ENCODE measurements around the gene EEF1AKMT2.

Gene EEF1AKMT2

DNA sequence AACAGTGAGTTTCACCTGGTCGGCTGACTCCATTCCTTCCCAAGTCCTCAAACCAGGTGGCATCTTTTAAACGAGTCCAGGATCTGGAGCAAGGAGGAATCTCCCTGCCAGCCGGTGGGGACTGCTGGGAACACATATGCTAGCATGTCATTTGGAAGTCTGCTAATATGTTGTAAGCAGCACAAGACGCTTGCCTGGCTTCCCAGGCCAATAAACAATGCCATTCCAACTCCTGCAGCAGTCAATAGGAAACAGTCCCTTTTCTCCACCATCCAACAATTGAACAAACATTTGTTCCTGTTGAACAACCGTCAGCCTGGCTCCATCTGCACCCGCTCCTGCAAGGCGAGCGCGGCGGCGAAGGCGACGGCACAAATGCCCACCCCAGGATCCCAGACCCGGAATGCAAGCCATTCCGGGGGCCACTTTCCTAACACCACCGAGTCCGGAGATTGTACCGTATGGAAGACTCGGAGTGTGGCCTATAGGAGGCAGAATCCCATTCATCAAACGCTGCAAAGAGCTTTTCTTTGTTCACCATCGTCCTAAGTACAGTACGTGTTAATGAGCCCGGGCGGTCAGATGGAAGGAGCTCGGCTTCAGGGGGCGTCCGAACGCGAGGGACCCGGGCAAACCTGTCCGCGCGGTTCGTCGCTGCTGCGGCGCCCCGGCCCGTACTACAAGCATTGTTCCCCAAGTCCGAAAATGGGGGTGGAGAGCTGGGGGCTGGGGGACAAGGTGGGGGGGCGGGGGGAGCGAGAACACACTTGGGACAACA, 49.1 kb downstream of the EEF1AKMT2 start:
- peaks cover 21% of the 10 kb centered on the region for H3K4me1 ChIP-seq (ENCODE audit: control insufficient read depth, low read depth, low read length)

DNA sequence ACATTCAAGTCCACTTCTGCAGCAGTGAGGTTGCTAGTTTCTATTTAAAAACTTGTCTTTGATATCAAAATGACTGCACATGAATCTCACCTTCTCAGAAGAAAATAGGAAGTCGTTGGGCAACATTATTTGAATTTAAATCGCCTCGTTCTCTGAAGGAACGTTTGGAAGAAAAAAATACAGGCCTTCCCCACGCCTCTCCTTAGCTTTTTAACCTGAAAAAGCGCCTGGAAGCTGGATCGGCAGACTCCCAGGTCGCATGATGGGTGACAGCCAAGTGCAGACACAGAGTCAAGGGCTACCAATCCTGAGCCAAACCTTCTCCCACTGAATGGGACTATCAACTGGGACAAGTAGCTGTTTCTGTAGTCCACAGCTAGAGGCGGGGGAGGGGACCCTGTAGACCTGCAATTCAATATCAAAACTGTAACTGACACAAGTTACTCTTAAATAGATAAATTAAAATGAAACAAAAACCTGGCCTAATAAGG, 49.7 kb downstream of the EEF1AKMT2 start:
- Histone ChIP-seq H3K4me2 (ENCODE audit: low read length) (no peak overlapping the region), H3K27me3 (ENCODE audit: insufficient read depth, low read length, poor library complexity) (no peaks in the 10 kb centered on the region), H4K8ac (ENCODE audit: low read depth, low read length) (no peak overlapping the region), H2BK5ac (ENCODE audit: low read length) (no peak overlapping the region), H3K23ac (ENCODE audit: low read length) (no peak overlapping the region), H3K36me3 (ENCODE audit: control insufficient read depth, insufficient read depth, low read length) (no peaks in the 10 kb centered on the region), H3K4me3 (ENCODE audit: low read length) (no peak overlapping the region), H4K5ac (ENCODE audit: low read length) (no peak overlapping the region), H2BK120ac (ENCODE audit: low read depth, low read length) (no peak overlapping the region), H3K18ac (ENCODE audit: low read length) (no peak overlapping the region), H3K4ac (ENCODE audit: low read depth, low read length) (no peak overlapping the region), H3K56ac (ENCODE audit: low read length) (no peak overlapping the region), H3K9ac (ENCODE audit: low read length) (peak overlapping the region; percentile 75), H3K79me2 (ENCODE audit: control insufficient read depth, insufficient read depth, low read length) (peaks cover 16% of the 10 kb centered on the region), H3K27ac (ENCODE audit: low read depth, low read length) (no peak overlapping the region), H2BK15ac (replicated peaks; ENCODE audit: low read depth) (no peak overlapping the region), H3K4me1 (ENCODE audit: control insufficient read depth, low read depth, low read length) (peaks cover 27% of the 10 kb centered on the region), H3K79me1 (ENCODE audit: low read length) (peaks cover 13% of the 10 kb centered on the region), H2AK5ac (ENCODE audit: low read length) (no peak overlapping the region)
- WGBS (ENCODE audit: extremely low coverage, insufficient coverage, low lambda C conversion rate): no CpG with 5 or more reads among the region's 9 CpGs
- peak; percentile 47 for DNase-seq

More for the DNA sequence above, 49.1 kb downstream of the EEF1AKMT2 start:
- H2BK5ac ChIP-seq (ENCODE audit: low read length): no peak overlapping the region
- H3K18ac ChIP-seq (ENCODE audit: low read length): peak overlapping the region; percentile 72
- H3K23ac ChIP-seq (ENCODE audit: low read length): peak overlapping the region; percentile 56
- no peaks in the 10 kb centered on the region for H3K27me3 ChIP-seq (ENCODE audit: insufficient read depth, low read length, poor library complexity)
- H4K5ac ChIP-seq (ENCODE audit: low read length): no peak overlapping the region
- H3K36me3 ChIP-seq (ENCODE audit: control insufficient read depth, insufficient read depth, low read length): no peaks in the 10 kb centered on the region
- H4K8ac ChIP-seq (ENCODE audit: low read depth, low read length): no peak overlapping the region
- H3K4me3 ChIP-seq (ENCODE audit: low read length): peak overlapping the region; percentile 66
- H3K4me2 ChIP-seq (ENCODE audit: low read length): peak overlapping the region; percentile 71
- H2BK15ac ChIP-seq (replicated peaks; ENCODE audit: low read depth): no peak overlapping the region
- H2BK120ac ChIP-seq (ENCODE audit: low read depth, low read length): no peak overlapping the region
- WGBS (ENCODE audit: extremely low coverage, insufficient coverage, low lambda C conversion rate): no CpG with 5 or more reads among the region's 42 CpGs
- peak; percentile 80 for DNase-seq
- no peak overlapping the region for H3K27ac ChIP-seq (ENCODE audit: low read depth, low read length)
- peaks cover 8% of the 10 kb centered on the region for H3K79me1 ChIP-seq (ENCODE audit: low read length)
- peaks cover 10% of the 10 kb centered on the region for H3K79me2 ChIP-seq (ENCODE audit: control insufficient read depth, insufficient read depth, low read length)
- peak overlapping the region; percentile 84 for H3K56ac ChIP-seq (ENCODE audit: low read length)
- peak overlapping the region; percentile 75 for H3K9ac ChIP-seq (ENCODE audit: low read length)
- peak overlapping the region; percentile 96 for H3K4ac ChIP-seq (ENCODE audit: low read depth, low read length)
- H2AK5ac ChIP-seq (ENCODE audit: low read length): no peak overlapping the region

DNA sequence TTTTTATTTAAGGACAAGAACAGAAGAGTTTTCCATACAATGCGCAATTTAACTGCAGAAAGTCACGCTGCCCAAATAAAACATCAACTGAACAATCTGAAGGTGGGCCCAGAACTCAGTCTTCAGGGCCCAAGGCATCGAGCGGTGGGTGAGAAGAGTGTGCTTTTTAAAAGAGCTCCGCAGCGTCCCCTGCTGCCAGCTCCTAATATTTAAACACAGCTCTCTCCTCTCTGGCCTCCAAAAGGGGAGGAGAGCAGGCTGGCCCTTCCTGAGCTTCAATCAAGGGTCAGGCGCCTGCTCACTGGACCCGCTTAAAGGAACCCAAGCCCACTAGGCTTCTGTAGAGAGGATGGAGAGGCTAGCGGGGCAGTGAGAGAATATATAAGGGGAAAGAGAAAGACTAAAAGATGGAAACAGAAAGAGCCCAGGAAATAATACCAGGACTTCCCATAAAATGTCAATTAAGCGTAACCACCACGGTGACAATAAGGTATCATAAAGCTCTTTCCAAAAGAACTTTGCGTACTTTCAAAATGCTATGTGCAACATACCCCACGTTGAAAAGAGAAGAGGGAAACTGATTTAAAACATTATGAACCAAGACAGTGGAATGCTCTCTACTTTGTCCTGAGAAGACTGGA, 50.3 kb downstream of the EEF1AKMT2 start:
- Histone ChIP-seq H2AK5ac (ENCODE audit: low read length) (no peak overlapping the region), H2BK15ac (replicated peaks; ENCODE audit: low read depth) (no peak overlapping the region), H3K27me3 (ENCODE audit: insufficient read depth, low read length, poor library complexity) (no peaks in the 10 kb centered on the region), H3K9ac (ENCODE audit: low read length) (no peak overlapping the region), H4K8ac (ENCODE audit: low read depth, low read length) (no peak overlapping the region), H3K18ac (ENCODE audit: low read length) (no peak overlapping the region), H2BK120ac (ENCODE audit: low read depth, low read length) (no peak overlapping the region), H3K4me1 (ENCODE audit: control insufficient read depth, low read depth, low read length) (peaks cover 28% of the 10 kb centered on the region), H4K5ac (ENCODE audit: low read length) (no peak overlapping the region), H3K56ac (ENCODE audit: low read length) (no peak overlapping the region), H3K4me3 (ENCODE audit: low read length) (no peak overlapping the region), H3K36me3 (ENCODE audit: control insufficient read depth, insufficient read depth, low read length) (no peaks in the 10 kb centered on the region), H3K27ac (ENCODE audit: low read depth, low read length) (no peak overlapping the region), H3K79me1 (ENCODE audit: low read length) (peaks cover 17% of the 10 kb centered on the region), H3K79me2 (ENCODE audit: control insufficient read depth, insufficient read depth, low read length) (peaks cover 16% of the 10 kb centered on the region), H2BK5ac (ENCODE audit: low read length) (no peak overlapping the region), H3K4me2 (ENCODE audit: low read length) (no peak overlapping the region), H3K4ac (ENCODE audit: low read depth, low read length) (no peak overlapping the region), H3K23ac (ENCODE audit: low read length) (no peak overlapping the region)
- no CpG with 5 or more reads among the region's 13 CpGs for WGBS (ENCODE audit: extremely low coverage, insufficient coverage, low lambda C conversion rate)
- DNase-seq: peak; percentile 90

DNA sequence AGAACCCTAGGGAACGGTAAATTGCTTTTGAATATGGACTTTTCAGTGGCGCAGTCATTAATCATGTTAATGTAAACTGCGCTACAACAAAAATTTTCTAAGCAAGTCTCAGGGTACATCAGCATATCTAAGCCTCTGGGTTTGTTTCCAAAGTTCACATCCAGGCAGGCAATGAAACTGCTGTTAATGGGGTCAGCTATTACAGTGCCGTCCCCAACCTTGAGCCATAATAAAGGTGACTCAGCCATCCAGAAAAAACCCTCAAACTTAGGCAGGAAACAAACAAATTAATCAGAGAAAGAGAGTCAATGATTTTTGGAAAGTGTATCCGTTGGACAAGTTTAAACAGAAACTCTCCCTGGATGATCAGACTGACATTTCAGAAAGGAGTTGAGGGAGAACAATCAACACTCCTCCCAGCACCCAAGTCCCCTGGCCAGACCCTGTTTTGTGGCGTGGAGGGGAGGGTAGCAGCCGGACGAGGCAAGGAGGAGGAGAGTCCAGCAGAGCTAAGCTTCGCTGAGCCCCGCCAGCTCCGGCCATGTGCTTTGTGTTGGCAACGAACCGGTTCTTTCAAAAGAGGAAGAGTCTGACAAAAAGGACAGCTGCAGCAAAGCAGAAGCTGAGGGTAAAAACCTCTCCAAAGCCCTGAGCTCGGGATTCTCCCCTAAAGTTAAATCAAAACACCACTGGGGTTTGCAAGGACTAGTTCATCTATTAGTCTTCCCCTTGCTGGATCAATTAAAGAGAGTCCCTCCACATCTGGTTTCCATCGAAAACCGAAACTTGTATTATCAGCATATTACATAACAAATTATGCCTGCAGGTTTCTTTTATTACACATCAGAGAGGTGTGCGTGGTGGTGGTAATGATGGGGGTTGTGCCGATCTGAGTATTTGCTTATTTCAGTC, 51.1 kb downstream of the EEF1AKMT2 start:
- Histone ChIP-seq H3K56ac (ENCODE audit: low read length) (peak overlapping the region; percentile 1), H2BK15ac (replicated peaks; ENCODE audit: low read depth) (no peak overlapping the region), H2BK120ac (ENCODE audit: low read depth, low read length) (no peak overlapping the region), H4K5ac (ENCODE audit: low read length) (peak overlapping the region; percentile 9), H3K23ac (ENCODE audit: low read length) (no peak overlapping the region), H3K36me3 (ENCODE audit: control insufficient read depth, insufficient read depth, low read length) (no peaks in the 10 kb centered on the region), H2AK5ac (ENCODE audit: low read length) (no peak overlapping the region), H4K8ac (ENCODE audit: low read depth, low read length) (no peak overlapping the region), H3K4me2 (ENCODE audit: low read length) (no peak overlapping the region), H3K4me3 (ENCODE audit: low read length) (no peak overlapping the region), H3K4ac (ENCODE audit: low read depth, low read length) (no peak overlapping the region), H3K4me1 (ENCODE audit: control insufficient read depth, low read depth, low read length) (peaks cover 28% of the 10 kb centered on the region), H3K9ac (ENCODE audit: low read length) (peak overlapping the region; percentile 16), H3K79me2 (ENCODE audit: control insufficient read depth, insufficient read depth, low read length) (peaks cover 20% of the 10 kb centered on the region), H2BK5ac (ENCODE audit: low read length) (no peak overlapping the region), H3K79me1 (ENCODE audit: low read length) (peaks cover 21% of the 10 kb centered on the region), H3K18ac (ENCODE audit: low read length) (no peak overlapping the region), H3K27me3 (ENCODE audit: insufficient read depth, low read length, poor library complexity) (no peaks in the 10 kb centered on the region), H3K27ac (ENCODE audit: low read depth, low read length) (no peak overlapping the region)
- peak; percentile 38 for DNase-seq
- WGBS (ENCODE audit: extremely low coverage, insufficient coverage, low lambda C conversion rate): no CpG with 5 or more reads among the region's 18 CpGs

DNA sequence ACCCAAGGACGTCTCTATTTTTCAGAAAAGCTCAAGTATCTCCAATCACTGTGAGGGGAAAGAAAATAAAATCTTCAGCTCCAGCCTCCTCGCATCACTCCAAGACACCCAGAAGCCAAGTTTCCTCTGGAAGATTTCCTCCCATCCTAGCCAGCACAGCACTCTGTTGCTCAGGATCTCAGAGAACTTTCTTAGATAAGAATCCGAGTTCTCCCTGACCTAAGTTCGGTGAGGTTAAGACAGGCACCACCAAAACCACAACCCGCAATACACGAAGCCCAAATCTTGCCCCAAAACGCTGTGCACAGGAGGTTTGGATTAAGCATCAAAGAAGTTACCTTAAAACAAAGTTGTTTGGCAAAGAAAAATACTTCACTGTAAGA, 51.7 kb downstream of the EEF1AKMT2 start:
- Histone ChIP-seq H3K18ac (ENCODE audit: low read length) (no peak overlapping the region), H3K36me3 (ENCODE audit: control insufficient read depth, insufficient read depth, low read length) (no peaks in the 10 kb centered on the region), H3K27ac (ENCODE audit: low read depth, low read length) (peak overlapping the region; percentile 46), H3K79me2 (ENCODE audit: control insufficient read depth, insufficient read depth, low read length) (peaks cover 23% of the 10 kb centered on the region), H2BK15ac (replicated peaks; ENCODE audit: low read depth) (no peak overlapping the region), H3K4me3 (ENCODE audit: low read length) (no peak overlapping the region), H3K23ac (ENCODE audit: low read length) (no peak overlapping the region), H3K79me1 (ENCODE audit: low read length) (peaks cover 21% of the 10 kb centered on the region), H3K9ac (ENCODE audit: low read length) (peak overlapping the region; percentile 27), H3K4me2 (ENCODE audit: low read length) (no peak overlapping the region), H3K27me3 (ENCODE audit: insufficient read depth, low read length, poor library complexity) (no peaks in the 10 kb centered on the region), H2BK5ac (ENCODE audit: low read length) (no peak overlapping the region), H3K4me1 (ENCODE audit: control insufficient read depth, low read depth, low read length) (peaks cover 28% of the 10 kb centered on the region), H3K4ac (ENCODE audit: low read depth, low read length) (no peak overlapping the region), H2AK5ac (ENCODE audit: low read length) (no peak overlapping the region), H4K5ac (ENCODE audit: low read length) (no peak overlapping the region), H3K56ac (ENCODE audit: low read length) (peak overlapping the region; percentile 25), H2BK120ac (ENCODE audit: low read depth, low read length) (no peak overlapping the region), H4K8ac (ENCODE audit: low read depth, low read length) (no peak overlapping the region)
- peak; percentile 57 for DNase-seq
- no CpG with 5 or more reads among the region's 7 CpGs for WGBS (ENCODE audit: extremely low coverage, insufficient coverage, low lambda C conversion rate)
